ENCODE results near the gene UST. TPM values are rescaled to one million over a fixed set of nuclear protein-coding genes. Genes with fewer than 3 reads are reported as not detected.
"Not testable (repeated sequence)": the region's sequence is repeated elsewhere in the genome, so short reads cannot be mapped to it uniquely, and the experiment has no call there.

The UST gene
- total RNA-seq, 2 experiments from 2014 or later: 3.7 to 4.9 TPM

DNA sequence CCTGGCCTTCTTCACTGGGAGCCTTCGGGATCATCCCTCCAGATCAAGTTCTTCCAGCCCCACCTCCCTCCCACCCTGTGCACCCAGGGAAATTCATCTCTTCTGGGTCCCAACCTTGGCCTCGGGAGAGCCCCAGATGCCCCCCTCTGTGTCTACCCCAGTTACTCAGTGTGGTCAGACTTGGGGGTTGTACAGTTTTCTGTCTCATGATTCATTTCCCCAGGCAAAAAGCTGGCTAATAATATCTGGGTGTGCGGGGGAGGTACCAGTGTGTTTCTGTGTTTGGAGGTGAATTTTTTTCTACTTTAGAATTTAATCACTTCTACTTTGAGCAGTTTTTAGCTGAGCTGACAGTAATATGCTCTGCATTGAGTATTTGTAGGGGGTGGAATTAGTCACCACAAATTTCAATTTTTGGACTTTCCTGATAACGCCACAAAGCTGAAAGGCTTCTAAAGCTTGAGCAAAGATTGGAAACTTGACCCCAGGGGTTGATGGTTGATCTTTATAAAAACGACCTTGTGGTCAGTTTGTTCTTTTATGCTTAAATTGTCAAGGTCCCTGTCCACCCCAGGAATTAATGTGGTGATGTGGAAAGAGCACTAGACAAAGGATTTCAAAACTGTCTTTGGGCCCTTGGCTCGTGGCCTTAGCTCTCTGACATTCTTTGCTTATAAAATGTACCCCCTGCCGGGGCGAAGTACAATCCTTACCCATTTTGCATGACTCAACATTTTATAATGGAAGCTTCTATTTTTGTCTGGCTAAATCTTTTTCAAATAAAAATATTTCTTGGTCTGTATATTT, 286.0 kb downstream of the UST start:
- intact Hi-C loops (cut with micrococcal nuclease): loop anchor here (1.0 to 5.0 kb wide), 12 partner anchors 27 to 464 kb away; partner anchors contain the start of gene UST
- H3K4me1 Mint-ChIP-seq (ENCODE audit: low read depth): peaks cover 76% of the 10 kb centered on the region
- CTCF ChIA-PET: interaction anchor here (0.5 to 3.6 kb wide), 22 partner anchors 12 to 499 kb away, joined by 3 to 51 read pairs (median 4); partner anchors contain the start of gene ZC3H12D

GRCh38 chr6:149033454-149033853, 286.6 kb downstream of the UST start:
- Mint-ChIP-seq H3K9me3 (no peaks in the 10 kb centered on the region), H3K27ac (peak overlapping the region; percentile 99), H3K4me1 (ENCODE audit: low read depth) (peaks cover 82% of the 10 kb centered on the region), H3K36me3 (peaks cover 16% of the 10 kb centered on the region), H3K4me3 (peak overlapping the region; percentile 20), H3K27me3 (no peaks in the 10 kb centered on the region)
- ChIA-PET CTCF (interaction anchor here (0.5 to 3.6 kb wide), 14 partner anchors 11 to 484 kb away, joined by 3 to 51 read pairs (median 4); partner anchors contain the start of gene ZC3H12D), POLR2A (interaction anchor here (0.8 to 6.0 kb wide), 19 partner anchors 12 to 483 kb away, joined by 3 to 62 read pairs (median 7); partner anchors contain the start of gene TAB2)
- DNase-seq: peak; percentile 60
- intact Hi-C loops (cut with micrococcal nuclease): loop anchor here (2.0 to 5.0 kb wide), 5 partner anchors 115 to 464 kb away; partner anchors contain the start of gene UST

More for the DNA sequence above, 286.0 kb downstream of the UST start:
- peak overlapping the region; percentile 99 for H3K27ac Mint-ChIP-seq
- H3K9me3 Mint-ChIP-seq: no peaks in the 10 kb centered on the region
- POLR2A ChIA-PET: interaction anchor here (0.5 to 6.0 kb wide), 32 partner anchors 12 to 483 kb away, joined by 3 to 62 read pairs (median 5); partner anchors contain the start of gene TAB2
- H3K36me3 Mint-ChIP-seq: peaks cover 19% of the 10 kb centered on the region
- H3K4me3 Mint-ChIP-seq: peak overlapping the region; percentile 87
- peak; percentile 85 for DNase-seq
- H3K27me3 Mint-ChIP-seq: no peaks in the 10 kb centered on the region

DNA sequence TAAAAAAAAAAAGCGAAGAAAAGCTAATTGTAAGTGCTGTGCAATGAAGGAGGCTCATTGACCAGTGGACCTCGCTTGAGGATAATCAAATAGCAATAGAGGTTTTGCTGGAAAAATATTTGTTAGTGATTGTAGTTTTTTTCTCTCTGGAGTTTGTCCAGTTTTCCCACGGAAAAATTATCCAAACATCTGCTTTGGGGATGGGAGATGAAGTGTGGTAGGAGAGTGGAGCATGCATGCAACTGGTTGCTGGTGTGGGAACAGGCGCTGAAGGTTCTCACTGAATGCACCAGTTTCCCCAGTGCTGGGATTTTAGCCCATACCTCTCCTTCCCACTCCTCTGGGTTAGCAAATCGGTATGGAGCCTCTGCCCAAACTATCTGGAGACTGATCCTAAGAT, 288.9 kb downstream of the UST start:
- Mint-ChIP-seq H3K9me3 (no peaks in the 10 kb centered on the region), H3K4me1 (ENCODE audit: low read depth) (peaks cover 82% of the 10 kb centered on the region), H3K27me3 (no peaks in the 10 kb centered on the region), H3K27ac (no peak overlapping the region), H3K4me3 (no peak overlapping the region), H3K36me3 (peaks cover 10% of the 10 kb centered on the region)
- CTCF ChIA-PET: interaction anchor here (0.8 to 2.0 kb wide), 4 partner anchors 10 to 396 kb away, joined by 3 to 12 read pairs (median 4); no protein-coding TSS in a partner anchor
- no peak for DNase-seq
- POLR2A ChIA-PET: interaction anchor here (0.6 to 2.0 kb wide), 2 partner anchors 41 to 183 kb away, joined by 3 to 19 read pairs; no protein-coding TSS in a partner anchor
- intact Hi-C loops (cut with micrococcal nuclease): no loop called here

DNA sequence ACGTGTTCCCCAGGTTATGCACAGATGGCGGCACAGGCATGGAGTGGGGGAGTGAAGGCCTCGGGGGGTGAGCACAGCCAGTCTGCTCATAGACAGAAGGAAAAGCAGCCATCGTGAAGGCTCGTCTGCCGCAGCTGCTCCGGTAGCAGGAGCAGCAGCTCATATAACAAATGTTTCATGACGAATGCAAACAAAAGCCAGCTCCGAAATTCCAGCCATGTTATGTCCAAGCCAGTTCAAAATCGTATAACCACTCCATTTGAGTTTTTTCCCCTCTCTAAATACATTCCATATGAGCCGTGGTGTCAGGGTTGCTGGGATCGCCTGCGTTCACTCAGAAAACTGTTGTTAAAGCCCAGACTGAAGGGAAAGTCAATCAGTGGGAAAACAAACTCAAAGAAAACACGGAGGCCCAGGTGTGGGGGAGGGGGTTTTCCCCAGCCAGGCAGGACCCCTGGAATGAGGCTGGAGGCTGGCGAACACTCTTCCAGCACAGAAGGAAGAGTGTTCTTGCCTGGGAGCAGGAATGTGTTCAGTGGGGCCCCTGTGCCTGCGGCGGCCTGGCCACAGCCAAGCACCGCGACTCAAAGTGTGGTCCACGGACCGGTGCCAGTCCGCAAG, 290.3 kb downstream of the UST start:
- H3K36me3 Mint-ChIP-seq: peaks cover 5% of the 10 kb centered on the region
- no peak for DNase-seq
- H3K4me3 Mint-ChIP-seq: no peak overlapping the region
- ChIA-PET POLR2A (no interaction called here), CTCF (no interaction called here)
- no peaks in the 10 kb centered on the region for H3K9me3 Mint-ChIP-seq
- intact Hi-C loops (cut with micrococcal nuclease): no loop called here
- H3K4me1 Mint-ChIP-seq (ENCODE audit: low read depth): peaks cover 69% of the 10 kb centered on the region
- H3K27ac Mint-ChIP-seq: no peak overlapping the region
- no peaks in the 10 kb centered on the region for H3K27me3 Mint-ChIP-seq

DNA sequence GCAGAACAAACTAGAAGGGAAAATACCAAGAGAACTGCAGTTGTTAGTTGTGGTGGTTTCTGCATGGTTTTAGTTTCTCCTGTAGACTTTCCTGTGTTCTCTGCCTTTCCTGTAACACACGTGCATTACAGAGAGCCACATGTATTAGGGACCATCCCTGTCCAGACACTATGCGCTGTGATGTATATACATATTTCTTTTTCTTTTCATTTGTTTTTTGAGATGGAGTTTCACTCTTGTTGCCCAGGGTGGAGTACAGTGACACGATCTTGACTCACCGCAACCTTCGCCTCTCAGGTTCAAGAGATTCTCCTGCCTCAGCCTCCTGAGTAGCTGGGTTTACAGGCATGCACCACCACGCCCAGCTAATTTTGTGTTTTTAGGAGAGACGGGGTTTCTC, 292.2 kb downstream of the UST start:
- H3K9me3 Mint-ChIP-seq; H3K36me3 Mint-ChIP-seq; H3K4me3 Mint-ChIP-seq; H3K27me3 Mint-ChIP-seq; intact Hi-C loops (cut with micrococcal nuclease): not testable (repeated sequence)
- ChIA-PET CTCF (interaction anchor here (0.9 to 1.4 kb wide), 4 partner anchors 8 to 393 kb away, joined by 3 to 4 read pairs (median 4); no protein-coding TSS in a partner anchor), POLR2A (interaction anchor here (0.7 to 2.0 kb wide), 2 partner anchors 36 to 157 kb away, joined by 3 to 8 read pairs; no protein-coding TSS in a partner anchor)
- H3K27ac Mint-ChIP-seq: peak overlapping the region; percentile 88
- peak; percentile 74 for DNase-seq
- peaks cover 51% of the 10 kb centered on the region for H3K4me1 Mint-ChIP-seq (ENCODE audit: low read depth)

DNA sequence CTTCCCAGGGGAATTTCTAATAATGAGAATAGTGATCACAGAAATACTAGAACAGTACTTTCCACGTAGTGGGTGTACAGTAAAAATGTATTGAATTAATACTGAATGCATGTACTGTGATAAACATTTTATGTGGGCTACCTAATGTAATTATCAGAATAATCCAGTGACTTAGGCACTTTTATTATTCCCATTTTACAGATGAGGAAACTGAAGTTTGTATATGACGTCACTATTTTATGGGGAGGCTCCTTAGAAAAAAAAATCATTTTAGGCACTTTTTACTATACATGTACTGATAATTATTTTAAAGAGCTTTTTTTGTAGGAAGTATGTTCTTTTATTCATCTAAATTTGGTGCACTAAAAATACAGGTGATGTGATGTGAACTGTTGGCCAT, 295.1 kb downstream of the UST start:
- H3K4me1 Mint-ChIP-seq (ENCODE audit: low read depth): peaks cover 49% of the 10 kb centered on the region
- H3K27ac Mint-ChIP-seq: no peak overlapping the region
- H3K27me3 Mint-ChIP-seq: no peaks in the 10 kb centered on the region

DNA sequence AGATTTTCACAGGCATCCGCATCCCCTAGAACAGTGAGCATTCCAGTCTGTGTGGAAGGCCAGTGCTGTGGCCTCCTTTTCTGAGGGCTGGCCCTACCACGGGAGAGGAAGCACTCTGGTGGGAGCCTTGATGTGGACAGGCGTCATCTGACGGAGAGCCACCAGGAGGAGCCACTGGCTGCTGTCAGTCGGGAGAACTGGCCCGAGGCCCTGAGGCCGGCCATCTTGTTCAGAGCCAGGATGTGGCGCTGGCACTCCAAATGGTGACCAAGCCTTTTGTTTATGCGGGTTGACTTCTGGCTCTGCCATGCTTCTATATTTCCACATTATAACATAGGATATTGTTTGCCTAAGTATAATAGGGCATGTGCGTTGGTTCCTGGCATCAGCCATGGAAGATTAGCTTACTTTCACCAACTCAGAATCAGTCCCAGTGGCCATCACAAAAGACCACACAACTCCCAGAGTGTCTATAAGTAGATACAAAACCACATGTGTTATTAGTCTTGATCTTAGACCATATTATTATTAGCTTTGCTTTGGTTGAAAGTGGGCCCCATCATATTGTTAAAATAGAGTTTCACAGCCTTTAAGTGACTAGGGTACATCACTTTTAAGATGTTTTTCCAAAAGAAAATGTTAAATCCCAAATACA, 296.8 kb downstream of the UST start:
- DNase-seq: peak; percentile 62
- H3K4me3 Mint-ChIP-seq: no peak overlapping the region
- POLR2A ChIA-PET: interaction anchor here (3.6 kb wide), 1 partner anchor 11 kb away, joined by 24 read pairs; no protein-coding TSS in a partner anchor
- CTCF ChIA-PET: interaction anchor here (0.6 to 5.7 kb wide), 9 partner anchors 11 to 389 kb away, joined by 3 to 44 read pairs (median 3); no protein-coding TSS in a partner anchor
- H3K27ac Mint-ChIP-seq: no peak overlapping the region
- peaks cover 3% of the 10 kb centered on the region for H3K36me3 Mint-ChIP-seq
- no peaks in the 10 kb centered on the region for H3K27me3 Mint-ChIP-seq
- H3K4me1 Mint-ChIP-seq (ENCODE audit: low read depth): peaks cover 50% of the 10 kb centered on the region
- no peaks in the 10 kb centered on the region for H3K9me3 Mint-ChIP-seq
- intact Hi-C loops (cut with micrococcal nuclease): loop anchor here (2.0 kb wide), 1 partner anchor 17 kb away; no protein-coding TSS in a partner anchor

More for the DNA sequence above, 295.1 kb downstream of the UST start:
- Mint-ChIP-seq H3K4me3 (no peak overlapping the region), H3K36me3 (peaks cover 3% of the 10 kb centered on the region), H3K9me3 (no peaks in the 10 kb centered on the region)
- intact Hi-C loops (cut with micrococcal nuclease): no loop called here
- ChIA-PET CTCF (interaction anchor here (1.6 kb wide), 1 partner anchor 27 kb away, joined by 4 read pairs; no protein-coding TSS in a partner anchor), POLR2A (no interaction called here)
- no peak for DNase-seq

GRCh38 chr6:149044528-149044927, 297.7 kb downstream of the UST start:
- ChIA-PET CTCF (interaction anchor here (1.0 to 5.7 kb wide), 7 partner anchors 10 to 388 kb away, joined by 3 to 44 read pairs (median 6); no protein-coding TSS in a partner anchor), POLR2A (interaction anchor here (3.6 kb wide), 1 partner anchor 12 kb away, joined by 24 read pairs; no protein-coding TSS in a partner anchor)
- no peak overlapping the region for H3K27ac Mint-ChIP-seq
- no peak overlapping the region for H3K4me3 Mint-ChIP-seq
- H3K36me3 Mint-ChIP-seq: peaks cover 3% of the 10 kb centered on the region
- H3K9me3 Mint-ChIP-seq: no peaks in the 10 kb centered on the region
- intact Hi-C loops (cut with micrococcal nuclease): loop anchor here (2.0 kb wide), 1 partner anchor 16 kb away; no protein-coding TSS in a partner anchor
- peaks cover 48% of the 10 kb centered on the region for H3K4me1 Mint-ChIP-seq (ENCODE audit: low read depth)
- no peaks in the 10 kb centered on the region for H3K27me3 Mint-ChIP-seq
- peak; percentile 1 for DNase-seq

DNA sequence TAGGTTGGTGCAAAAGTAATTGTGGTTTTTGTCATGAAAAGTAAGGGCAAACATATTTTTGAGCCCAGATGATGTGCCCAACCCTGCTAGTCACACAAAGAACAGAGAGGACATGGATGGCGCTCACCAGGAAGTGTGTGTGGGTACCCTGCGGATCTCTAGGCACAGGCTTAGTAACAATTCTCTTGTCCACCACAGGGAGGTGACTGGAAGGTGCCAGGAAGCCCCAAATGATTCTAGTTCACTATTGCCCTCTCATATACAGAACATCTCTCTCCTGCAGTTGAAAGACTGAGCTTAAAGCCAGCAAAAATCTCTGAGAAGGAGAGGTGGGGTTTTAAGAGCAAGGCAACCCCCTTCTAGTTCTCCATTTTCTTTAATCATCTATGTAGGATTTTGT, 298.6 kb downstream of the UST start:
- Mint-ChIP-seq H3K4me3 (no peak overlapping the region), H3K27me3 (no peaks in the 10 kb centered on the region), H3K9me3 (no peaks in the 10 kb centered on the region), H3K36me3 (peaks cover 2% of the 10 kb centered on the region), H3K27ac (peak overlapping the region; percentile 52), H3K4me1 (ENCODE audit: low read depth) (peaks cover 46% of the 10 kb centered on the region)
- CTCF ChIA-PET: interaction anchor here (0.6 to 5.7 kb wide), 18 partner anchors 9 to 472 kb away, joined by 3 to 44 read pairs (median 4); no protein-coding TSS in a partner anchor
- DNase-seq: peak; percentile 72
- POLR2A ChIA-PET: interaction anchor here (0.5 to 3.6 kb wide), 2 partner anchors 13 to 264 kb away, joined by 3 to 24 read pairs; no protein-coding TSS in a partner anchor
- intact Hi-C loops (cut with micrococcal nuclease): loop anchor here (1.0 to 2.0 kb wide), 3 partner anchors 15 to 30 kb away; no protein-coding TSS in a partner anchor

DNA sequence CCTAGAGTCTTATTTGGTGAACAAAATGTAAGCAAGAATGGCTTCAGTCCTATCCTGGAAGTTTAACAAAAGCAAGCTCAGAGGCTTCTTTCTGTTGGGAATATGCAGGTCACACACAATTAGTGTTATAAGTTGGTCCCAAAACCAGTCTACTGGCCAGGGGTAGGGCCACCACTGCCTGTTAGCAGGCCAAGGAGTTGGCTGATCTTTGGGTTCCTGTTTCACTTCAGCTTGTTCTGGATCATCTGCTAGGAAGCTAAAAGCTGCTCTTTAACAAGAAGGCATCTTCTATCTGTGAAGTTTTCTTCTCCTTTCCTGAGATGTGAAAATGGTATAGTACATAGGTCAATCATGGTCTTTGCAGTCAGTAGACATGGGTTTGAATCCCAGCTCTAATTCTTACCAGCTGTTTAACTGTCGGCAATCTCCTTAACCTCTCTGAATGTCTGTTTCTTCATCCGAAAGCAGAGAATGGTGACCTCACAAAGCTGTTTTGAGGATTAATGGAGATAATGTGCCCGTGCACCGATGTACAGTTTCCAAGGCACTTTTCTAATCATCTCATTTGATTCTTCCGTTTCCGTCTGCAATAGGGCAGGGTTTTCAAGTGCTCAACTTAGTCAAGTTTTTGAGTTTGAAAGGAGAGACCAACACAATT, 299.5 kb downstream of the UST start:
- peak; percentile 5 for DNase-seq
- Mint-ChIP-seq H3K4me3 (no peak overlapping the region), H3K4me1 (ENCODE audit: low read depth) (peaks cover 46% of the 10 kb centered on the region), H3K27ac (no peak overlapping the region), H3K27me3 (no peaks in the 10 kb centered on the region), H3K36me3 (peaks cover 2% of the 10 kb centered on the region), H3K9me3 (no peaks in the 10 kb centered on the region)
- ChIA-PET CTCF (interaction anchor here (0.6 to 5.7 kb wide), 18 partner anchors 8 to 471 kb away, joined by 3 to 44 read pairs (median 4); no protein-coding TSS in a partner anchor), POLR2A (interaction anchor here (0.5 to 3.6 kb wide), 3 partner anchors 14 to 263 kb away, joined by 3 to 24 read pairs (median 4); no protein-coding TSS in a partner anchor)
- intact Hi-C loops (cut with micrococcal nuclease): no loop called here
